Sigmoid colon (tissue), 4 donors: Measurements from ENCODE around the gene CD44.

ENCODE experiments used
- CTCF ChIP-seq, 4 experiments: fragments of 450-650 bp in 3 of 4; fragments of 200-600 bp in 1 of 4; IDR thresholded peaks; one replicate each; pipeline ENCODE4 v1.5.1; 2016 to 2019; ENCODE audit warnings: antibody characterized with exemption in 4 of 4, mild to moderate bottlenecking in 3 of 4, moderate library complexity in 2 of 4
- POLR2A ChIP-seq, 2 donors: fragments of 450-650 bp; IDR thresholded peaks; one replicate each; pipeline ENCODE4 v1.6.1; 2016; ENCODE audit warnings: antibody characterized with exemption in 2 of 2, mild to moderate bottlenecking in 2 of 2, moderate library complexity in 2 of 2
- POLR2AphosphoS5 ChIP-seq, 4 donors: sonication (generic); formaldehyde crosslinking; IDR thresholded peaks; one replicate each; pipeline ENCODE4 v1.6.1; 2017; ENCODE audit warnings: antibody characterized with exemption in 4 of 4

DNA sequence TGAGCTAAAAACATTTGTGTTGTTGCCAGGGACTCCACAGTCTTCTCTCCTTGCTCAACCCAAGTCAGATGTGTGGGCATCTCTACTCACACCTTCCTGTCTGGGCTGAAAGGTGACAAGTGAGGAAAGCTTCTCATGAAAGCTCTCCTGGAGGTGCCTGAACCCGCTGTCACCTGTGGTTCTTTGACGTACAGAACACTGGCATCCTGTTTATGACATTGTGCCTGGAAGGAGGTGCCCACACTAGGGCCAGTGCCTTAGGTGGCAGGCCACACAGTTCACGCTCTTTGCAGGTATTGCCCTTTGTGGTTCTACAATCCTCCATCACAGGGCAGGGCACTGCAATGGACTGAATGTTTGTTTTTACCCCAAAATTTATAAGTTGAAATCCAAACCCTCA is 108.5 kb downstream of the CD44 start:
- TF ChIP-seq CTCF (IDR thresholded peaks at IDR 0.05) (no peak), POLR2A (IDR thresholded peaks at IDR 0.05) (no peak), POLR2AphosphoS5 (IDR thresholded peaks at IDR 0.05) (no peak)
